ENCODE measurements around the gene ZNF536. TPM values are rescaled to one million over a fixed set of nuclear protein-coding genes. Genes with fewer than 3 reads are reported as not detected.

ZNF536 gene
- total RNA-seq, 1 donor from 2014 or later = 0.43 TPM

DNA sequence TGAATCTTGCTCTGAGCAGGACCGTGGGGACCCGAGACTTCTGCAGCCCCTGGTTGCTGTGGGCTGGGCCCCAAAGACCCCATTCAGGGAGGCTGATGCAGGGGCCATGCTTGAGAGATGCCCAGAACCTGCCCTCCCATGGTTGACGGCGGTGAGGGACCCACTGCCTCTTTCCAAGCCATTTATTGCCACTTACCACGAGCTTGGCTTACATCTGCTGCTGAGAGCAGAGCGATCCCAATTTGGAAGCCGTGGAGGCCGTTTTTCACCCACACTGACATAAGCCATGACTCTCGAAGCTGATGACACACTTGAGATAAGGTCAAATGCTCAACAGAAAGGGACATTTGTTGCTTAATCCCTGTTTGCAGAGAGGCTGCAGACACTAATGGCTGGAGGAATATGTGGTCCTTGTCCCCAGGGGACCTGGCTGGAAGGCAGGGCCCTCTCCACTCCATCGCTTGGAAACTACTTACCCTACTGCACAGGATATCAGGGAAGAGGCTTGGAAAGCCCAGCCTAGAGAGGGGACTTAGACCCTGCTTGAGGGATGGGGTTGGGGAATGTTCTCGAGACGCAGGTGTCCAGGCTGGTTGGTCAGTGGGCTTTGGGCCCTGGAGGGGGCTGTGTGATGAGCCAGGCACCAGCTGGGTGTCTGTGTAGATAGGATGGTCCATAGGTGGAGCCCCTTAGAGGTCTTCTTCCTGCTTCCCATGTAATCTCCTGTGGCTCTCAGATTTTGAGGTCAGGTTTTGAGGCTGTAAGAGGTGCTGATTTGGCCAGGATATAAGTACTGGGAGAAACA, 15.3 kb downstream of the ZNF536 start:
- H3K9me3 ChIP-seq (ENCODE audit: insufficient read depth, low read depth, low read length) = no peaks in the 10 kb centered on the region
- no peak for DNase-seq (ENCODE audit: low read depth)
- H3K36me3 Mint-ChIP-seq (ENCODE audit: low read depth, unreplicated experiment) = no peaks in the 10 kb centered on the region
- no peaks in the 10 kb centered on the region for H3K36me3 ChIP-seq (ENCODE audit: insufficient read depth, low read length)
- H2AFZ ChIP-seq (ENCODE audit: low read depth, low read length) = no peak overlapping the region
- H3K27me3 Mint-ChIP-seq (ENCODE audit: low read depth, unreplicated experiment) = peaks cover 69% of the 10 kb centered on the region
- no peak overlapping the region for H3K9ac ChIP-seq (ENCODE audit: low read length)
- FAIRE-seq = no peak
- no peak overlapping the region for H3K4me2 ChIP-seq (ENCODE audit: low read length)
- no peaks in the 10 kb centered on the region for H3K4me1 ChIP-seq (ENCODE audit: insufficient read depth, low read length)
- H3K4me3 Mint-ChIP-seq (ENCODE audit: unreplicated experiment) = no peak overlapping the region
- H3K9me3 Mint-ChIP-seq (ENCODE audit: unreplicated experiment) = no peaks in the 10 kb centered on the region
- peaks cover 9% of the 10 kb centered on the region for H3K4me1 Mint-ChIP-seq (ENCODE audit: low read depth, unreplicated experiment)
- H3K79me2 ChIP-seq (ENCODE audit: insufficient read depth, low read length) = no peaks in the 10 kb centered on the region
- no peak overlapping the region for H3K4me3 ChIP-seq (ENCODE audit: insufficient read depth, low read depth, low read length)
- H3K27ac ChIP-seq (ENCODE audit: low read depth, low read length) = no peak overlapping the region
- no peak for TF ChIP-seq EZH2 (IDR thresholded peaks at IDR 0.05; ENCODE audit: insufficient read depth, low read length)
- TF ChIP-seq, protein P1, sequence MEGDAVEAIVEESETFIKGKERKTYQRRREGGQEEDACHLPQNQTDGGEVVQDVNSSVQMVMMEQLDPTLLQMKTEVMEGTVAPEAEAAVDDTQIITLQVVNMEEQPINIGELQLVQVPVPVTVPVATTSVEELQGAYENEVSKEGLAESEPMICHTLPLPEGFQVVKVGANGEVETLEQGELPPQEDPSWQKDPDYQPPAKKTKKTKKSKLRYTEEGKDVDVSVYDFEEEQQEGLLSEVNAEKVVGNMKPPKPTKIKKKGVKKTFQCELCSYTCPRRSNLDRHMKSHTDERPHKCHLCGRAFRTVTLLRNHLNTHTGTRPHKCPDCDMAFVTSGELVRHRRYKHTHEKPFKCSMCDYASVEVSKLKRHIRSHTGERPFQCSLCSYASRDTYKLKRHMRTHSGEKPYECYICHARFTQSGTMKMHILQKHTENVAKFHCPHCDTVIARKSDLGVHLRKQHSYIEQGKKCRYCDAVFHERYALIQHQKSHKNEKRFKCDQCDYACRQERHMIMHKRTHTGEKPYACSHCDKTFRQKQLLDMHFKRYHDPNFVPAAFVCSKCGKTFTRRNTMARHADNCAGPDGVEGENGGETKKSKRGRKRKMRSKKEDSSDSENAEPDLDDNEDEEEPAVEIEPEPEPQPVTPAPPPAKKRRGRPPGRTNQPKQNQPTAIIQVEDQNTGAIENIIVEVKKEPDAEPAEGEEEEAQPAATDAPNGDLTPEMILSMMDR (IDR thresholded peaks at IDR 0.05; ENCODE audit: insufficient read depth, low read depth, low read length) = no peak
- no peaks in the 10 kb centered on the region for H4K20me1 ChIP-seq (ENCODE audit: insufficient read depth, low read length)
- H3K27me3 ChIP-seq (ENCODE audit: insufficient read depth, low read length) = no peaks in the 10 kb centered on the region
- no peak overlapping the region for H3K27ac Mint-ChIP-seq (ENCODE audit: unreplicated experiment)

DNA sequence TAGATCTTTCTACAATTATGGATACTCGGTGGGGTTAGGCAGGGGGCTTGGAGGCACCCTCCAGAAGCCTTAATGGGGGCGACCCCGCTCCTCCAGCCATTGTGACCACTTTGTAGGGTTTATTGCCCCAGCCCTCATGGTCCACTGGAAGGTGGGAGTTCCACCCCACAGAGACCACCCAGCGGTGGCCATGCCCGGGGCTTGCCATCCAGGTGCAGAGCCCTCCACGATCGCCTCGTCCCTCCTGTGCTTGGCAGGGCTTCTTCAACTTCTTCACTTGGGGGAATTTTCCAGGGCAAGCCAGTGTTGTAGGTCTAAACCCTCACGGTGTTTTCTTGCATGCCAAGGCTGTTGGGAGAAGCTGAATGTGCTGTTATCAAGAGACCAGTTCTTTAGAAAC, 16.1 kb downstream of the ZNF536 start:
- H3K9me3 ChIP-seq (ENCODE audit: insufficient read depth, low read depth, low read length) = no peaks in the 10 kb centered on the region
- H3K9me3 Mint-ChIP-seq (ENCODE audit: unreplicated experiment) = no peaks in the 10 kb centered on the region
- DNase-seq (ENCODE audit: low read depth) = no peak
- TF ChIP-seq, protein P1 (IDR thresholded peaks at IDR 0.05; ENCODE audit: insufficient read depth, low read depth, low read length) = no peak
- TF ChIP-seq EZH2 (IDR thresholded peaks at IDR 0.05; ENCODE audit: insufficient read depth, low read length) = no peak
- no peaks in the 10 kb centered on the region for H3K36me3 Mint-ChIP-seq (ENCODE audit: low read depth, unreplicated experiment)
- no peak overlapping the region for H3K27ac Mint-ChIP-seq (ENCODE audit: unreplicated experiment)
- H3K4me3 ChIP-seq (ENCODE audit: insufficient read depth, low read depth, low read length) = no peak overlapping the region
- no peaks in the 10 kb centered on the region for H3K36me3 ChIP-seq (ENCODE audit: insufficient read depth, low read length)
- H3K4me1 Mint-ChIP-seq (ENCODE audit: low read depth, unreplicated experiment) = peaks cover 18% of the 10 kb centered on the region
- H3K4me2 ChIP-seq (ENCODE audit: low read length) = no peak overlapping the region
- no peak overlapping the region for H3K9ac ChIP-seq (ENCODE audit: low read length)
- no peak overlapping the region for H3K27ac ChIP-seq (ENCODE audit: low read depth, low read length)
- H2AFZ ChIP-seq (ENCODE audit: low read depth, low read length) = no peak overlapping the region
- peaks cover 69% of the 10 kb centered on the region for H3K27me3 Mint-ChIP-seq (ENCODE audit: low read depth, unreplicated experiment)
- FAIRE-seq = no peak
- H3K4me3 Mint-ChIP-seq (ENCODE audit: unreplicated experiment) = no peak overlapping the region
- H4K20me1 ChIP-seq (ENCODE audit: insufficient read depth, low read length) = no peaks in the 10 kb centered on the region
- H3K4me1 ChIP-seq (ENCODE audit: insufficient read depth, low read length) = no peaks in the 10 kb centered on the region
- no peaks in the 10 kb centered on the region for H3K27me3 ChIP-seq (ENCODE audit: insufficient read depth, low read length)
- H3K79me2 ChIP-seq (ENCODE audit: insufficient read depth, low read length) = no peaks in the 10 kb centered on the region

DNA sequence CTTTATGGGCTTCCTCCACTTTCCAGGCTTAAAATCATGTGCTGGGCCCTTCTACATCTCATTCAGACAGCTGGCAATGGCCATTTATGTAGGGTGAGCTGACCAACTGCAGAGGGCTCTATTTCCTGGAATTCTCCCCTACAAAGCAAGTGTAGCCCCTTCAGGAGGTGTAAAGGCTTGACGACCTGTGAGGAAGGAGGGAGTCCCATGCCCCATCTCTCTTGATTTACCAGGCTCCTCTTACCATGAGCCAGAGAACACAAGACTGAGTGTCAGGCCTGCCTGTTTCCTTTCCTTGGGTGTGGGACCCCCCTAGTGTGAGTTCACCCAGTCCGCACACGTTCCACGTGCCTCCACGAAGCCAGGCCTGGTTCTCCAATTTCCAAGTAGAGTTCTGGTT, 16.6 kb downstream of the ZNF536 start:
- Mint-ChIP-seq H3K27ac (ENCODE audit: unreplicated experiment) (no peak overlapping the region), H3K9me3 (ENCODE audit: unreplicated experiment) (no peaks in the 10 kb centered on the region), H3K27me3 (ENCODE audit: low read depth, unreplicated experiment) (peaks cover 72% of the 10 kb centered on the region), H3K4me1 (ENCODE audit: low read depth, unreplicated experiment) (peaks cover 22% of the 10 kb centered on the region), H3K4me3 (ENCODE audit: unreplicated experiment) (no peak overlapping the region), H3K36me3 (ENCODE audit: low read depth, unreplicated experiment) (no peaks in the 10 kb centered on the region)
- Histone ChIP-seq H3K36me3 (ENCODE audit: insufficient read depth, low read length) (no peaks in the 10 kb centered on the region), H3K79me2 (ENCODE audit: insufficient read depth, low read length) (no peaks in the 10 kb centered on the region), H3K9ac (ENCODE audit: low read length) (no peak overlapping the region), H3K9me3 (ENCODE audit: insufficient read depth, low read depth, low read length) (no peaks in the 10 kb centered on the region), H3K27ac (ENCODE audit: low read depth, low read length) (no peak overlapping the region), H3K27me3 (ENCODE audit: insufficient read depth, low read length) (no peaks in the 10 kb centered on the region), H3K4me2 (ENCODE audit: low read length) (no peak overlapping the region), H2AFZ (ENCODE audit: low read depth, low read length) (no peak overlapping the region), H3K4me1 (ENCODE audit: insufficient read depth, low read length) (no peaks in the 10 kb centered on the region), H3K4me3 (ENCODE audit: insufficient read depth, low read depth, low read length) (no peak overlapping the region), H4K20me1 (ENCODE audit: insufficient read depth, low read length) (no peaks in the 10 kb centered on the region)
- DNase-seq (ENCODE audit: low read depth) (no peak), FAIRE-seq (no peak)
- TF ChIP-seq, protein P1 (IDR thresholded peaks at IDR 0.05; ENCODE audit: insufficient read depth, low read depth, low read length) = no peak
- no peak for TF ChIP-seq EZH2 (IDR thresholded peaks at IDR 0.05; ENCODE audit: insufficient read depth, low read length)

All from astrocyte (in vitro differentiated cells and primary cell).